ENCODE data around the gene CIZ1.
"Not testable (repeated sequence)": the region's sequence is repeated elsewhere in the genome, so short reads cannot be mapped to it uniquely, and the experiment has no call there.

The CIZ1 gene

GRCh38 chr9:128187361-128187760 is 4.0 kb downstream of the CIZ1 start:
- CTCF ChIA-PET: interaction anchor here (1.3 kb wide), 1 partner anchor 63 kb away, joined by 5 read pairs; no protein-coding TSS in a partner anchor
- no peak overlapping the region for H3K27ac Mint-ChIP-seq

DNA sequence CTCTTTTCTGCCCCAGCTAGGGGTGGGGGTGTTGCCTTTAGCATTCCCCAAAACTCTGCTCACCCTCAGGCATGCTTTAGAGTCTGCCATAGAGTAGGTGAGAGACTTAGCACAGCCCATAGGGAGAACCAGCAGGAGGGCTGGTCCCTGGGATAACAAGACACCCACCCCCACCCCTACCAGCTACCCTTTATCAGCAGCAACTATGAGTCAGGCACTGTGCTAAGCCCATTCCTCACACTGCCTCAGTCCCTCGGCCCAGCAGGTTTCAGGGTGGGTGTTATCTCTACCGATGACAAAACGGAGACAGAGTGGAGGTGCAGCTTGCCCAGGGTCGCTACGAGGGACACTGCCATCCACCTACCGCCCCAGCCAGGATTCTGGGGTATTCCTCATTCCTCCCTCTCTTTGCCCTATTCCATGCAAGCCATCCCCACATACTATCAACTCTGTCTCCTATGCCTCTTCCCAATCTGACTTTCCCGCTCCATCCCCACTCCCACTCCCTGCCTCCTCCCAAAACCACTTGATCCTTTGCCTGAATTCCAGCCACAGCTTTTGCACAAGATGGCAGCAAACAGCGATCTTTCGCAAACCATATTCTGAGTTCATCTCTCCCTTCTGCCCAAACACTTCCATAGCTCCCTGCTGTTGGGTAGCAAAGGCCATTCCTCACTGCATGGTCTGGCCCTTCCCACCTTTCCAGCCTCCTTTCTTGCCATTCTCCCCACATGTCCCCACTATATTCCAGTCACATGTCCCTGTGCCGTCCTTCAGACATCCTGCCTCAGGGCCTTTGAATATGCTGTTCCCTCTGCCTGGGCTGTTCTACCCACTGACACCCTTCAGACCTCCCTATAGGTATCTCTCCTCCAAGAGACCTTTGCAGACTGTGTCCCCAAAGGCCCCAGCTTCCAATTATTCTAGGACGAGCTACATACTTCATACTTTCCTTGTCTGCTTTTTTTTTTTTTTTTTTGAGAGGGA is 5.1 kb downstream of the CIZ1 start:
- no peak for DNase-seq
- CTCF ChIA-PET: interaction anchor here (0.7 kb wide), 2 partner anchors 155 to 364 kb away, joined by 3 to 4 read pairs; no protein-coding TSS in a partner anchor
- peaks cover 35% of the 10 kb centered on the region for H3K36me3 Mint-ChIP-seq
- no peak overlapping the region for H3K4me3 Mint-ChIP-seq
- no peaks in the 10 kb centered on the region for H3K27me3 Mint-ChIP-seq
- H3K9me3 Mint-ChIP-seq: no peaks in the 10 kb centered on the region
- H3K27ac Mint-ChIP-seq: peak overlapping the region; percentile 24
- peaks cover 23% of the 10 kb centered on the region for H3K4me1 Mint-ChIP-seq

More at GRCh38 chr9:128187361-128187760, 4.0 kb downstream of the CIZ1 start:
- DNase-seq: no peak
- no peak overlapping the region for H3K4me3 Mint-ChIP-seq
- peaks cover 28% of the 10 kb centered on the region for H3K4me1 Mint-ChIP-seq
- H3K9me3 Mint-ChIP-seq: no peaks in the 10 kb centered on the region
- H3K27me3 Mint-ChIP-seq: peaks cover 7% of the 10 kb centered on the region
- H3K36me3 Mint-ChIP-seq: peaks cover 30% of the 10 kb centered on the region

DNA sequence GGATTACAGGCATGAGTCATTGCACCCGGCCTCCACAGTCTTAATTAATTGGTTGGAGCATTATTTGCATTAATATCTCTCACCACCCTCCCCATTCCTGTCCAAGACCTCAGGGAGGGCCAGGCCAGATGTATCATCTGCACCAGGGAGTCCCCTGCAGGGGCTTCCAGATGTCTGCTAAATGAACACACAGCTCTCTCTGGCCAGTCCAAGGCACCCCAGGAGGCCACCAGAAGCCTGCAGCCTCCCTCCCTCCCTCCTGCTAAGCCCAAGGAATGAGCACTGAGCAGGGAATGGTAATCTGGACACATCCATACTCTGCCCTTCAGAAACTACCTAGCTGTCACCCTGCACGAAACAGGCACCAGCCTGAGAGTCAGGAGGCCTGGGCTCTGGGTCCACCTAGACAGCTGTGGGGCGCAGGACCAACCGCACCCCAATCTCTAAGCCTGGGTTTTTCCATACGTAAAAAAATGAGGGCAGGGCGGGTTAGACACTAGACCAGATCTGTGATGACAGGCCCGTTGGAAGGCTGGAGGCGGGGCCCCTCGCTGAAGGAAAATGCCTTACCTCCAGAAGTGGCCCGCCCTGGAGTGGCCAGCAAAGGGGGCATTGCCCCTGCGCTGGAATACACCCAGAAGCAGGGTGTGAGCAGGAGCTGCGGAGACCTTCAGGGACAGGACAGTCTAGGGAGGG is 8.3 kb downstream of the CIZ1 start:
- CTCF ChIA-PET: interaction anchor here (1.1 to 1.2 kb wide), 2 partner anchors 8 to 9 kb away, joined by 3 to 4 read pairs; no protein-coding TSS in a partner anchor
- peaks cover 11% of the 10 kb centered on the region for H3K9me3 Mint-ChIP-seq
- peaks cover 49% of the 10 kb centered on the region for H3K36me3 Mint-ChIP-seq
- no peak overlapping the region for H3K4me3 Mint-ChIP-seq
- DNase-seq: no peak
- no peak overlapping the region for H3K27ac Mint-ChIP-seq
- no peaks in the 10 kb centered on the region for H3K27me3 Mint-ChIP-seq
- H3K4me1 Mint-ChIP-seq: peaks cover 3% of the 10 kb centered on the region

DNA sequence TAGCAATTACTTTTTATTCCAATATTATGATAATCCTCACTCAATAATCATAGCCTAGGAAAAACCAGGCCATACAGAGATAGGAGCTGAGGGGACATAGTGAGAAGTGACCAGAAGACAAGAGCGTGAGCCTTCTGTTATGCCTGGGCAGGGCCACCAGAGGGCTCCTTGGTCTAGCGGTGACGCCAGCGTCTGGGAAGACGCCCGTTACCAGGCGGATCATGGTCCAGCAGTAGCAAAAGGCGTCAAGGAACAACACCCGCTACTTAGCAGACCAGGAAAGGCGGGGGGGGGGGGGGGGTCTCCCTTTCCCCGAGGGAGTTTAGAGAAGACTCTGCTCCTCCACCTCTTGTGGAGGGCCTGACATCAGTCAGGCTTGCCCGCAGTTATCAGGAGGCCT is 9.9 kb downstream of the CIZ1 start:
- H3K4me3 Mint-ChIP-seq, H3K27ac Mint-ChIP-seq, H3K27me3 Mint-ChIP-seq, CTCF ChIA-PET, H3K4me1 Mint-ChIP-seq, DNase-seq: not testable (repeated sequence)
- Mint-ChIP-seq H3K36me3 (peaks cover 44% of the 10 kb centered on the region), H3K9me3 (peaks cover 11% of the 10 kb centered on the region)

DNA sequence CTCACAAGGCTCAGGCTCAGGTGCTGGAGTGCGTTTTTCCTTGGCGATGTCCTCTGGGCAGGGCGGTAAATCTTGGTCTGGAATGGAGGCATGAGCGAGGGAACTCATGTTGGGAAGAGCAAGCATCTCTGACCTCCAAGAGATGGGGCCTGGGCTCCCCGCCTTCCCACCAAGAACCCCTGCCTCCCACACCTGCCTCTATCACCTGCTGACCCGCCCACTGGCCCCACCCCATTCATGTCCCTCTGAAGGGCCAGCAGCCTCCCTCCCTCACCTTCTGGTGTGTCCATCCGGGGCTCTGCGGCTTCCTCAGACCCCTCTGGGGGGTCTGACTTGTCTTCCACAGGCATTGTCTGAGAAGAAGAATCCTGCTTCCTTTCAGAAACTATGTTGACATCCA is 10.9 kb downstream of the CIZ1 start:
- CTCF ChIA-PET: no interaction called here
- no peak overlapping the region for H3K27ac Mint-ChIP-seq
- no peak overlapping the region for H3K4me3 Mint-ChIP-seq
- no peaks in the 10 kb centered on the region for H3K27me3 Mint-ChIP-seq
- H3K36me3 Mint-ChIP-seq: peaks cover 45% of the 10 kb centered on the region
- H3K4me1 Mint-ChIP-seq: no peaks in the 10 kb centered on the region
- no peak for DNase-seq
- peaks cover 11% of the 10 kb centered on the region for H3K9me3 Mint-ChIP-seq

GRCh38 chr9:128180001-128180400 is 11.4 kb downstream of the CIZ1 start:
- peaks cover 48% of the 10 kb centered on the region for H3K36me3 Mint-ChIP-seq
- CTCF ChIA-PET: no interaction called here
- DNase-seq: no peak
- no peak overlapping the region for H3K27ac Mint-ChIP-seq
- no peak overlapping the region for H3K4me3 Mint-ChIP-seq
- no peaks in the 10 kb centered on the region for H3K4me1 Mint-ChIP-seq
- H3K9me3 Mint-ChIP-seq: peaks cover 11% of the 10 kb centered on the region
- no peaks in the 10 kb centered on the region for H3K27me3 Mint-ChIP-seq

DNA sequence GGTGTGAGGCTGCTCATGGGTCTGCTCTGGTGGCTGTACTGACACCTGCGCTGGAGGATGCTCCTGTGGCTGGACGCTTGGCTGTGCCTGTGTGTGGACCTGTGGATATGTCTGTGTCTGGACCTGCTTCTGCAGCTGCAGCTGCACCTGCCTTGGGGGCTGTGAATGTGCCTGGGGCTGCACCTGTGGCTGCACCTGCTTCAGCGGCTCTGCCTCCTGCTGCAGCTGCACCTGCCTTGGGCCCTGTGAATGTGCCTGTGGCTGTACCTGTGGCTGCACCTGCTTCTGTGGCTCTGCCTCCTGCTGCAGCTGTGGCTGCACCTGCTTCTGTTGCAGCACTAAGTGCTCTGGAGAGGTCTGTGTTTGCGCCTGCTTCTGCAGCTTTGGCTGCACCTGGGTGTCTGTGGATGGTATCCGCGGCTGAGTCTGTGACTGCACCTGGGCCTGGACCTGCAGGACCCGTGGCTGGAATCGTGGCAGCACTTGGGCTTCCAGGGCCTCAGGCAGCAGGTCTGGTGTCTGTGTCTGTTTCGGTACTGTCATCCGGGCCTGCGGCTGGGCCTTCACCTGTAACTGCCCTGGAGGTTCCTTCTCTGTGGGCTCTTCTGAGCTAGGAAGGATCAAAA is 12.5 kb downstream of the CIZ1 start:
- no peaks in the 10 kb centered on the region for H3K4me1 Mint-ChIP-seq
- H3K9me3 Mint-ChIP-seq: peaks cover 11% of the 10 kb centered on the region
- H3K27me3 Mint-ChIP-seq: no peaks in the 10 kb centered on the region
- CTCF ChIA-PET: interaction anchor here (0.7 kb wide), 1 partner anchor 116 kb away, joined by 4 read pairs; no protein-coding TSS in a partner anchor
- DNase-seq: no peak
- peak overlapping the region; percentile 28 for H3K27ac Mint-ChIP-seq
- no peak overlapping the region for H3K4me3 Mint-ChIP-seq
- peaks cover 48% of the 10 kb centered on the region for H3K36me3 Mint-ChIP-seq

DNA sequence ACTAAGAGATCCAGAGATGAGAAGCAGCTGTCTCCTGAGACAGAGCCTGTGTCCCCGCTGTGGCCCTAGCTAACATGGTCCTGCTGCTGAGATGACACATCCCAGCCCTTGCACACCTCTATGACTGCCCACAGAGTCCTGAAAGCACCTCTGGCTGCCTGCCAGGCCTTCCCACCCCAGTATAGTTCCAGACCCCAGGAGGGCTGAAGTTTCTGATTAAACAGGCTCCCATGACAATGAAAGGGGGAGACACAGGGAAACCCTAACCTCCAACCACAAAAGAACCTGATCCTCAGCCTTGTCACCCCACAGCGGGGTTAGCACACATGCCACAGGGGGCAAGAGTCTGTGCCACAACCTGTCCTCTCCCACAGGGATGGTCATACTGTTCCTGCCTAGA is 15.6 kb downstream of the CIZ1 start:
- CTCF ChIA-PET: interaction anchor here (1.0 to 1.5 kb wide), 3 partner anchors 8 to 186 kb away, joined by 3 to 4 read pairs (median 4); no protein-coding TSS in a partner anchor
- Mint-ChIP-seq H3K36me3 (peaks cover 38% of the 10 kb centered on the region), H3K27me3 (no peaks in the 10 kb centered on the region), H3K4me3 (no peak overlapping the region), H3K27ac (no peak overlapping the region), H3K4me1 (no peaks in the 10 kb centered on the region), H3K9me3 (peaks cover 11% of the 10 kb centered on the region)
- no peak for DNase-seq

DNA sequence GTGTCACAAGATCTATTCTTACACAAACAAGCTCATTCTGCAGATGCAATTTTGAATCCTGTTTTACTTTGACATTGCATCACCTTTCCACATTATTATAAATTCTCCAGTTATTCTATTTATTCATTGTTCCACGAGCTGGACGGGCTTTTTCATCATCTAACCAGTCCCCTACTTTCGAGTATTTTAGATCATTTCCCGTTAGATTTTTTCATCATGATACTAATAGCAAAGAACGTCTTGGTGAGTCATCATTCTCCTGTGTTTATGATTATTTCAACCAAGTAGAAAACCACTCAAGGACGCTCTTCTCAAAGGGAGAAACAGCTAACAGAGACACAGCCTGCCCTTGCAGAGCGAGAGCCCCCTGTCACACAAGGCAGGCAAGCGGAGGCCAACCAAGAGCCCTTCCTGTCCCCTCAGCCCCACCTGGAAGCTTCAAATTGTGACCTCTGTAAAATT is 16.2 kb downstream of the CIZ1 start:
- H3K27me3 Mint-ChIP-seq: no peaks in the 10 kb centered on the region
- no peak overlapping the region for H3K27ac Mint-ChIP-seq
- H3K36me3 Mint-ChIP-seq: peaks cover 33% of the 10 kb centered on the region
- CTCF ChIA-PET: interaction anchor here (1.0 to 1.5 kb wide), 3 partner anchors 9 to 187 kb away, joined by 3 to 4 read pairs (median 4); no protein-coding TSS in a partner anchor
- H3K9me3 Mint-ChIP-seq: peaks cover 9% of the 10 kb centered on the region
- no peak for DNase-seq
- H3K4me3 Mint-ChIP-seq: no peak overlapping the region
- no peaks in the 10 kb centered on the region for H3K4me1 Mint-ChIP-seq

DNA sequence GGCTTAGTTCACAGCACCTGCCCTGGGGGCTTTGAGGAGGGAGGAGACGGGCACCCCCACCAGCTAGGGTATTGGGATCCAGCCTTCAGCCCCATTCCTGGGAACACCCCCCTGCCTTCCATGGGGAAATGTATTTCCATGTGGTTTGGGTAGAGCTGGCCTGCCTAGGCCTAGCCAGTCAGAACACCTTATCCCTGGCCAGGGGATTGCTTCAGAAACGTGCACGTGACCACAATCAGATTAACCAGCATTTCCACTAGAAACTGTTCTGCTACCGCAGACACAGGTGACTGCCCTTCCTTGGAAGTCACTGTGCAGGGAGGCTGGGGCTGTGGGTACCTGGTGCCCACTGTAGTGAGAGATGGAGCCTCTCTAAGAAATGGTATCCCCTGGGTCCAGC is 17.3 kb downstream of the CIZ1 start:
- Mint-ChIP-seq H3K27ac (no peak overlapping the region), H3K36me3 (peaks cover 29% of the 10 kb centered on the region), H3K4me3 (no peak overlapping the region), H3K9me3 (peaks cover 4% of the 10 kb centered on the region), H3K4me1 (no peaks in the 10 kb centered on the region), H3K27me3 (no peaks in the 10 kb centered on the region)
- CTCF ChIA-PET: interaction anchor here (0.6 to 1.5 kb wide), 2 partner anchors 56 to 243 kb away, joined by 4 to 5 read pairs; partner anchors contain the start of gene PIP5KL1
- DNase-seq: no peak

DNA sequence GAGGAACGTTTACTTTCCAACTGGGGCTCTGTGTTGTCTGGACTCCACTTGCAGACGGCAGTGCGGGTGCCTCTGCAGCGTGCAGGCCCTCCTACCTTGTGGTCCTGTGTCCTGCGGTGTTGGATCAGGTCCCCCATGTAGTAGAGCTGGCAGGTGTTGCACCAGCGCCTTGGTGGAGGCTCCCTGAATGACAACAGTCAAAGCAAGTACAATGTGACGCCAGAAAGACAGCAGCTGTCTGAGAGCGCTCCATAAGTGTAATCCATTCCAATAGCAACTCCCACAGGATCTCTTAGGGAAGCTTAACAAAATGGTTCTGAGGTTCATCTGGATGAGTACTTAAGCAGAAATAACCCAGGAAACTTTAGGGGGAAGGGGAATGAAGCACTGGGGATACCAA is 21.4 kb downstream of the CIZ1 start:
- DNase-seq: no peak
- Mint-ChIP-seq H3K4me3 (no peak overlapping the region), H3K4me1 (no peaks in the 10 kb centered on the region), H3K9me3 (no peaks in the 10 kb centered on the region), H3K27ac (no peak overlapping the region), H3K27me3 (no peaks in the 10 kb centered on the region), H3K36me3 (peaks cover 25% of the 10 kb centered on the region)
- CTCF ChIA-PET: no interaction called here

DNA sequence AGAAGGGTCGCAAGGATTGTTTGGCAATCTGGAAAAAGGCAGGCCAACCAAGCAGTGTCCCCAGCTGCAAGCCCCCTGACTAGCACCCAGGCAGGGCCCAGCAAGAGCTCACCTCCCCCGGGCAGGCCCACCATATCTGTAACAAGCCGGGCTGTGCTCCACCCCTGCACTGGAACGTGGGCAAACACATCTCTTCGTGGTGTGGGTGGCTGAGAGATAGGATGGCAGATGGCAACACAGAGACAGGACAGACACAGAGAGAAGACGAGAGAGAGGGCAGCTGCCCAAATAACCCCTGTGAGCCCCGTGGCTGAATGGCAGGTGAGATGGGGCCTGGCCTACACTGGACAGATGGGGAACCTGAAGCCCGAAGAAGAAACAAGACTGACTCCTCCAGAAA is 21.9 kb downstream of the CIZ1 start:
- H3K27ac Mint-ChIP-seq: no peak overlapping the region
- DNase-seq: no peak
- H3K9me3 Mint-ChIP-seq: no peaks in the 10 kb centered on the region
- H3K4me1 Mint-ChIP-seq: no peaks in the 10 kb centered on the region
- H3K27me3 Mint-ChIP-seq: no peaks in the 10 kb centered on the region
- no peak overlapping the region for H3K4me3 Mint-ChIP-seq
- CTCF ChIA-PET: no interaction called here
- H3K36me3 Mint-ChIP-seq: peaks cover 24% of the 10 kb centered on the region

GRCh38 chr9:128168731-128169308 is 22.6 kb downstream of the CIZ1 start:
- Mint-ChIP-seq H3K36me3 (peaks cover 29% of the 10 kb centered on the region), H3K4me3 (no peak overlapping the region), H3K27ac (no peak overlapping the region), H3K27me3 (no peaks in the 10 kb centered on the region), H3K4me1 (no peaks in the 10 kb centered on the region), H3K9me3 (no peaks in the 10 kb centered on the region)
- CTCF ChIA-PET: no interaction called here
- no peak for DNase-seq

- Mint-ChIP-seq H3K4me1 (peaks cover 6% of the 10 kb centered on the region), H3K27ac (no peak overlapping the region), H3K4me3 (no peak overlapping the region), H3K9me3 (no peaks in the 10 kb centered on the region), H3K27me3 (no peaks in the 10 kb centered on the region), H3K36me3 (peaks cover 35% of the 10 kb centered on the region)
- CTCF ChIA-PET: no interaction called here
- DNase-seq: no peak
Measured at GRCh38 chr9:128167209-128167608, 24.2 kb downstream of the CIZ1 start.

Data from activated naive CD4-positive, alpha-beta T cell treated with anti-CD3 and anti-CD28 coated beads, Interleukin-2, amount 10 ng/mL, durations not matched to agents 7 days and 5 days (primary cell).